ENCODE measurements around the gene NTPCR. TPM values are rescaled to one million over a fixed set of nuclear protein-coding genes. Genes with fewer than 3 reads are reported as not detected.

The NTPCR gene
- total and polyA plus RNA-seq, 8 donors = 35.1 to 68.3 (median 56.8) TPM

DNA sequence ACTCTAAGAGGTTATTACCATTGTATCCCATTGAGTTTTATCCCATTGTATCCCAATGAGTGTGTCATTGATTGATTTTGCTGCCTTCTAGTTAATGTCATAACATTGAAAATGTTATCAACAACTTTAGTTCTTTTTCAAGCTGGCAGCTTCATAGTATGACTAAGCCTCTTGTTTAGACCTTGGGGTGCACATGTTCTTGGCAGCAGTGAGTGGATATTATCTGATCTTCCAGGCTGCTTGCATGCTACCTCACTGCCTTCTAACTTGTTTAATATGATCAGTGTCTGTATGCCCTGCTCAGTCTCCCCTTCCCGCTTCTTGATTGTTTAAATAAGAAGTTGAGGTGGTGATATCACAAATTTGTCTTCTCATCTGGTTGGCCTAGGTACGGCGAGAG is 24.6 kb downstream of the NTPCR start:
- Histone ChIP-seq H3K36me3 (peaks cover 0 to 50% of the 10 kb centered on the region in 2 donors), H3K4me3 (no peak overlapping the region), H3K4me1 (peaks cover 0 to 8% of the 10 kb centered on the region in 2 donors), H3K27me3 (no peaks in the 10 kb centered on the region), H3K9me3 (peaks cover 0 to 19% of the 10 kb centered on the region in 2 donors), H3K27ac (no peak overlapping the region)
- DNase-seq (no peak), ATAC-seq (no peak)
- intact Hi-C loops (cut with DNase I) = no loop called here
- TF ChIP-seq, protein P1, sequence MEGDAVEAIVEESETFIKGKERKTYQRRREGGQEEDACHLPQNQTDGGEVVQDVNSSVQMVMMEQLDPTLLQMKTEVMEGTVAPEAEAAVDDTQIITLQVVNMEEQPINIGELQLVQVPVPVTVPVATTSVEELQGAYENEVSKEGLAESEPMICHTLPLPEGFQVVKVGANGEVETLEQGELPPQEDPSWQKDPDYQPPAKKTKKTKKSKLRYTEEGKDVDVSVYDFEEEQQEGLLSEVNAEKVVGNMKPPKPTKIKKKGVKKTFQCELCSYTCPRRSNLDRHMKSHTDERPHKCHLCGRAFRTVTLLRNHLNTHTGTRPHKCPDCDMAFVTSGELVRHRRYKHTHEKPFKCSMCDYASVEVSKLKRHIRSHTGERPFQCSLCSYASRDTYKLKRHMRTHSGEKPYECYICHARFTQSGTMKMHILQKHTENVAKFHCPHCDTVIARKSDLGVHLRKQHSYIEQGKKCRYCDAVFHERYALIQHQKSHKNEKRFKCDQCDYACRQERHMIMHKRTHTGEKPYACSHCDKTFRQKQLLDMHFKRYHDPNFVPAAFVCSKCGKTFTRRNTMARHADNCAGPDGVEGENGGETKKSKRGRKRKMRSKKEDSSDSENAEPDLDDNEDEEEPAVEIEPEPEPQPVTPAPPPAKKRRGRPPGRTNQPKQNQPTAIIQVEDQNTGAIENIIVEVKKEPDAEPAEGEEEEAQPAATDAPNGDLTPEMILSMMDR (IDR thresholded peaks at IDR 0.05) = no peak

DNA sequence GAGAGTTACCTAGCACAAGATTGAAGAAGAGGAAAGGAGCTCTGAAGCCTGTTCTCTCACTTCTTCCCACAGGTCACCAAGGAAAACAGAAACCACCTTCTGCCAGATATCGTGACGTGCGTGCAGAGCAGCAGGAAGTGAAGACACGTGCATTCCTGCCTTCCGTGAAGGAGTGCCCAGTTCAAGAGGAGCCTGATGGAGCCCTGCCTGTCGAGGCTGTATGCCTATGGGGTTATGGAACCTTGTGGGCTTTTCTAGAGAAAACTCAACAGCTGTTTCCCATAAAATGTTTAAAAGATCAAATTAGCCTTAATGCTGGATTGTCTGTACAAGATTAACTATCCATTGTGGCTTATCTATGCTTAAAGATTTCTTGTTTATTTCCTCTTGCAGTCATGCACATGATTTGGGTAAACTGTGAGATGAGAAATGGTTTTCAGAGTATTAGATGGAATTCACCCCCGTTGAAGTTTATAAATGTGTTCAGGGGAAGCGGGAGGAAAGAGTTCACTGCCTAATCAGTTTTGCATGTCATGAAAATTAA is 27.8 kb downstream of the NTPCR start:
- Histone ChIP-seq H3K9me3 (peaks cover 0 to 13% of the 10 kb centered on the region in 2 donors), H3K36me3 (peaks cover 0 to 19% of the 10 kb centered on the region in 2 donors), H3K4me1 (peaks cover 0 to 8% of the 10 kb centered on the region in 2 donors), H3K27me3 (no peaks in the 10 kb centered on the region), H3K4me3 (no peak overlapping the region), H3K27ac (no peak overlapping the region)
- peak; percentile 44 for ATAC-seq
- DNase-seq = peak in 1 of 4 donors; percentile 21
- intact Hi-C loops (cut with DNase I) = no loop called here
- TF ChIP-seq, protein P1 (IDR thresholded peaks at IDR 0.05) = no peak

DNA sequence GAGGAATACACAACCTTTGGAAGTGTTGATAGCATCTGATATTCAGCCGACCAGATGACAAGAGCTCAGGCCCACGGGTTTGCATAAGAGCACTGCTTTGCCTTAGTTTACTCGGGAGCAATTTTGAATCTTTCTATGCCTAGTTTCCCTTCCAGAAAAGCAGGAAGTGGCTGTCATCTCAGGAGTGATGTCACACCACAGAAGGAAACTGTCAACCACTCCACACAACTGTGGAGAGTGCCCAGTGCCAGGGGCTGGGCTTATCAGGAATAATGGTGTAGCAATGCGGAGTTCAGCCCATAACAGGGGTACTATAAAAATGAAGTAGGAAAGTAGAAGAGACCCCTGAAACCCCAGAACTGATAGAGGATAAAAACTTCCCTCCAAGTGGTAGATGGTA is 28.4 kb downstream of the NTPCR start:
- intact Hi-C loops (cut with DNase I) = no loop called here
- Histone ChIP-seq H3K27me3 (no peaks in the 10 kb centered on the region), H3K4me1 (peaks cover 0 to 8% of the 10 kb centered on the region in 2 donors), H3K36me3 (peaks cover 0 to 13% of the 10 kb centered on the region in 2 donors), H3K4me3 (no peak overlapping the region), H3K9me3 (peaks cover 0 to 6% of the 10 kb centered on the region in 2 donors), H3K27ac (no peak overlapping the region)
- DNase-seq = peak in 1 of 4 donors; percentile 10
- TF ChIP-seq, protein P1 (IDR thresholded peaks at IDR 0.05) = no peak
- no peak for ATAC-seq

DNA sequence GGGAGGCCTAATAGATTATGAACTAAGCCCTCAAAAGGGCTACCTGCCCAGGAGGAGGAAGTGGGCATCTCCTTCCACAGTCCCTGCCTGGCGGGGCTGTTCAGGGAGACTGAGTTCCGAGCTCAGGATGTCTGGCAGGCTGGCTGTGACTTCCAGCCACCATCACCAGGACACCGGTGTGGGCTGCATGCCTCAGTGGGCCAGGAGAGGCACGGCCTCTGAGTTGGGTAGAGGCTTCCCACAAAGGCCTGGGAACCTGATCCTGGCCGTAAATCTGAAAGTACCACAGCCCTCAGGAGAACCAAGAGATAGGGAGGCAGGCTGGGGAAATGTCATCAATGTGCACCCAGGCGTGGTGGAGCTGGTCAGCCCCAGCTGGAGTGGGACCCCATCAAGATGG is 29.1 kb downstream of the NTPCR start:
- peaks cover 0 to 8% of the 10 kb centered on the region in 2 donors for H3K4me1 ChIP-seq

DNA sequence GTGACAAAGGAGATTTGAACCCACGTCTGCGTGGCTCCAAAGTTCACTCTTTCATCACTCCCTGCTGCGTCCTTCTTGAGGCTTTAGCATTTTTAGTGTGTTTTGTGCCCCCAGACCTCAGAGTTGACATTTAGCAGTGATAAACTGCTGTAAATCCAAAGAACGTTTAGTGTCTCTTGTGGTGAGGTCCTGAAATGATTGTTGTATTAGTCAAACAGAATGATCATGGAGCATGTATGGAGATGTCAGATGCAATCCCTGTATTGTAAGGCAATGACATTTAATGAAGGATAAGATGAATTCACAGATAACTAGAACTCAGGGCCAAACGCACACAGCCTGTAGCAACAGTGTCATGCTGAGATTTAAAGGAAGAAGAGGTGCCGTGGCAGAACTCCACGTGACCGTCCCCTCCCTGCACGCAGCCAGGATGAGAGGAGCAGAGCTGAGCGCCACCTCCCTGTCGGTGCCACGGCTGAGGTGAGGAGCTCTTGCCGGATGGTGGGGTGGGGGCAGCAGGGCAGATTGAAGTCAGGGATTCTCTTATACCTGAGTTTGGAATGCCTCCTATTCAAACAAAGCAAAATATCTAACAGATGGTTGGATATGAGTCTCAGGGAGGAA is 30.1 kb downstream of the NTPCR start:
- Histone ChIP-seq H3K36me3 (peaks cover 0 to 9% of the 10 kb centered on the region in 2 donors), H3K27ac (no peak overlapping the region), H3K4me3 (no peak overlapping the region), H3K9me3 (no peaks in the 10 kb centered on the region), H3K4me1 (peaks cover 0 to 8% of the 10 kb centered on the region in 2 donors), H3K27me3 (no peaks in the 10 kb centered on the region)
- TF ChIP-seq, protein P1 (IDR thresholded peaks at IDR 0.05) = no peak
- ATAC-seq (no peak), DNase-seq (no peak)
- intact Hi-C loops (cut with DNase I) = no loop called here

More for the DNA sequence above, 29.1 kb downstream of the NTPCR start:
- Histone ChIP-seq H3K27me3 (no peaks in the 10 kb centered on the region), H3K9me3 (no peaks in the 10 kb centered on the region), H3K36me3 (peaks cover 0 to 9% of the 10 kb centered on the region in 2 donors), H3K4me3 (no peak overlapping the region), H3K27ac (no peak overlapping the region)
- intact Hi-C loops (cut with DNase I) = no loop called here
- TF ChIP-seq, protein P1 (IDR thresholded peaks at IDR 0.05) = no peak
- ATAC-seq = no peak
- no peak for DNase-seq

Measured in left lung (tissue), 10 donors.